ENCODE measurements around the gene FAM181B.

FAM181B gene

GRCh38 chr11:82733444-82734119 is at the start of gene FAM181B:
Gene FAM181B (minus strand): TSS chr11:82733864. CDS start chr11:82733729, 135 bp downstream.
- peaks cover 0 to 19% of the 10 kb centered on the region in 2 donors for H3K4me1 Mint-ChIP-seq
- H3K36me3 Mint-ChIP-seq = no peaks in the 10 kb centered on the region
- ATAC-seq (replicated peaks) = peak; percentile 68 to 71
- no peak within 1 kb of the TSS for H3K27ac Mint-ChIP-seq
- H3K27me3 Mint-ChIP-seq = peaks cover 41 to 82% of the 10 kb centered on the region in 2 donors
- peaks cover 0 to 2% of the 10 kb centered on the region in 2 donors for H3K9me3 Mint-ChIP-seq
- DNase-seq = no peak
- peak within 1 kb of the TSS; percentile 68 to 77 for H3K4me3 Mint-ChIP-seq

- Mint-ChIP-seq H3K27ac (no peak overlapping the region), H3K4me1 (no peaks in the 10 kb centered on the region), H3K36me3 (peaks cover 3 to 4% of the 10 kb centered on the region in 2 donors), H3K9me3 (peaks cover 12 to 15% of the 10 kb centered on the region in 2 donors), H3K27me3 (peaks cover 28 to 37% of the 10 kb centered on the region in 2 donors), H3K4me3 (no peak overlapping the region)
- ATAC-seq (replicated peaks) (no peak), DNase-seq (no peak)
Measured at GRCh38 chr11:82782825-82783374, 49.2 kb upstream of the FAM181B start.

- DNase-seq = no peak
- Mint-ChIP-seq H3K27me3 (peaks cover 29 to 45% of the 10 kb centered on the region in 2 donors), H3K4me1 (no peaks in the 10 kb centered on the region), H3K4me3 (no peak overlapping the region), H3K27ac (no peak overlapping the region), H3K36me3 (peaks cover 7 to 10% of the 10 kb centered on the region in 2 donors), H3K9me3 (peaks cover 26% of the 10 kb centered on the region in 2 donors)
- no peak for ATAC-seq (replicated peaks)
Measured at GRCh38 chr11:82778776-82779175, 45.1 kb upstream of the FAM181B start.

GRCh38 chr11:82776377-82776776 is 42.7 kb upstream of the FAM181B start:
- peaks cover 18 to 20% of the 10 kb centered on the region in 2 donors for H3K9me3 Mint-ChIP-seq
- H3K27me3 Mint-ChIP-seq = peaks cover 22 to 41% of the 10 kb centered on the region in 2 donors
- no peaks in the 10 kb centered on the region for H3K4me1 Mint-ChIP-seq
- no peak for ATAC-seq (replicated peaks)
- H3K27ac Mint-ChIP-seq = no peak overlapping the region
- DNase-seq = no peak
- H3K4me3 Mint-ChIP-seq = no peak overlapping the region
- H3K36me3 Mint-ChIP-seq = peaks cover 6 to 8% of the 10 kb centered on the region in 2 donors

GRCh38 chr11:82775736-82776346 is 42.2 kb upstream of the FAM181B start:
- ATAC-seq (replicated peaks) (peak; percentile 56 to 61), DNase-seq (no peak)
- H3K27me3 Mint-ChIP-seq = peaks cover 18 to 36% of the 10 kb centered on the region in 2 donors
- H3K9me3 Mint-ChIP-seq = peaks cover 14 to 17% of the 10 kb centered on the region in 2 donors
- H3K27ac Mint-ChIP-seq = no peak overlapping the region
- H3K36me3 Mint-ChIP-seq = peaks cover 3 to 8% of the 10 kb centered on the region in 2 donors
- H3K4me1 Mint-ChIP-seq = no peaks in the 10 kb centered on the region
- H3K4me3 Mint-ChIP-seq = no peak overlapping the region

GRCh38 chr11:82775218-82775617 is 41.6 kb upstream of the FAM181B start:
- Mint-ChIP-seq H3K27ac (no peak overlapping the region), H3K4me1 (no peaks in the 10 kb centered on the region), H3K9me3 (peaks cover 14 to 17% of the 10 kb centered on the region in 2 donors), H3K4me3 (no peak overlapping the region), H3K36me3 (peaks cover 3 to 8% of the 10 kb centered on the region in 2 donors), H3K27me3 (peaks cover 18 to 36% of the 10 kb centered on the region in 2 donors)
- DNase-seq (no peak), ATAC-seq (replicated peaks) (no peak)

GRCh38 chr11:82771781-82772180 is 38.1 kb upstream of the FAM181B start:
- Mint-ChIP-seq H3K4me1 (no peaks in the 10 kb centered on the region), H3K4me3 (no peak overlapping the region), H3K9me3 (peaks cover 6% of the 10 kb centered on the region in 2 donors), H3K36me3 (peaks cover 0 to under 1% of the 10 kb centered on the region in 2 donors), H3K27me3 (peaks cover 11 to 30% of the 10 kb centered on the region in 2 donors), H3K27ac (no peak overlapping the region)
- ATAC-seq (replicated peaks) (no peak), DNase-seq (no peak)

GRCh38 chr11:82767123-82767522 is 33.5 kb upstream of the FAM181B start:
- Mint-ChIP-seq H3K9me3 (no peaks in the 10 kb centered on the region), H3K36me3 (peaks cover 0 to 1% of the 10 kb centered on the region in 2 donors), H3K4me1 (no peaks in the 10 kb centered on the region), H3K27me3 (peaks cover 21 to 47% of the 10 kb centered on the region in 2 donors), H3K27ac (no peak overlapping the region), H3K4me3 (no peak overlapping the region)
- DNase-seq (no peak), ATAC-seq (replicated peaks) (no peak)

GRCh38 chr11:82765466-82766034 is 31.9 kb upstream of the FAM181B start:
- Mint-ChIP-seq H3K4me3 (no peak overlapping the region), H3K9me3 (no peaks in the 10 kb centered on the region), H3K4me1 (no peaks in the 10 kb centered on the region), H3K36me3 (peaks cover 0 to 1% of the 10 kb centered on the region in 2 donors), H3K27ac (no peak overlapping the region), H3K27me3 (peaks cover 23 to 59% of the 10 kb centered on the region in 2 donors)
- ATAC-seq (replicated peaks) = no peak
- no peak for DNase-seq

- Mint-ChIP-seq H3K36me3 (peaks cover 0 to 1% of the 10 kb centered on the region in 2 donors), H3K4me1 (no peaks in the 10 kb centered on the region), H3K27ac (no peak overlapping the region), H3K9me3 (no peaks in the 10 kb centered on the region), H3K4me3 (no peak overlapping the region), H3K27me3 (peaks cover 22 to 47% of the 10 kb centered on the region in 2 donors)
- DNase-seq = no peak
- ATAC-seq (replicated peaks) = no peak
Measured at GRCh38 chr11:82763167-82763566, 29.5 kb upstream of the FAM181B start.

- H3K9me3 Mint-ChIP-seq = no peaks in the 10 kb centered on the region
- peaks cover 0 to 1% of the 10 kb centered on the region in 2 donors for H3K36me3 Mint-ChIP-seq
- H3K4me1 Mint-ChIP-seq = no peaks in the 10 kb centered on the region
- DNase-seq (no peak), ATAC-seq (replicated peaks) (no peak)
- H3K27me3 Mint-ChIP-seq = peaks cover 18 to 25% of the 10 kb centered on the region in 2 donors
- no peak overlapping the region for H3K4me3 Mint-ChIP-seq
- no peak overlapping the region for H3K27ac Mint-ChIP-seq
Measured at GRCh38 chr11:82759649-82760048, 26.0 kb upstream of the FAM181B start.

- no peak overlapping the region for H3K27ac Mint-ChIP-seq
Measured at GRCh38 chr11:82757660-82758357, 24.1 kb upstream of the FAM181B start.

GRCh38 chr11:82756765-82757639 is 23.3 kb upstream of the FAM181B start:
- no peak overlapping the region for H3K27ac Mint-ChIP-seq
- H3K9me3 Mint-ChIP-seq = no peaks in the 10 kb centered on the region
- ATAC-seq (replicated peaks) (no peak), DNase-seq (no peak)
- no peaks in the 10 kb centered on the region for H3K36me3 Mint-ChIP-seq
- H3K4me1 Mint-ChIP-seq = no peaks in the 10 kb centered on the region
- peaks cover 9 to 32% of the 10 kb centered on the region in 2 donors for H3K27me3 Mint-ChIP-seq
- no peak overlapping the region for H3K4me3 Mint-ChIP-seq

More at GRCh38 chr11:82757660-82758357, 24.1 kb upstream of the FAM181B start:
- Mint-ChIP-seq H3K27me3 (peaks cover 13 to 28% of the 10 kb centered on the region in 2 donors), H3K4me1 (no peaks in the 10 kb centered on the region), H3K9me3 (no peaks in the 10 kb centered on the region), H3K36me3 (peaks cover 0 to 1% of the 10 kb centered on the region in 2 donors), H3K4me3 (no peak overlapping the region)
- no peak for ATAC-seq (replicated peaks)
- no peak for DNase-seq

Data from stimulated activated naive B cell treated with anti-CD40 and anti-IgM and Interleukin-4, amounts not matched to agents 10 μg/mL and 1 μg/mL and 100 μg/mL, for 72 hours (primary cell).